Stimulated activated CD8-positive, alpha-beta memory T cell treated with anti-CD3 and anti-CD28 coated beads, Interleukin-4, amount 100 ng/mL, for 4 hours (primary cell): ENCODE measurements around the gene RPS15A.

ENCODE experiments used
- DNase-seq, 2 donors: peaks; one replicate each; pipeline ENCODE4 v3.0.0-alpha.2; 2020; ENCODE audit warnings: low read depth in 2 of 2, low spot score in 1 of 2

RPS15A gene

GRCh38 chr16:18789850-18790706 lies at the start of gene RPS15A:
TSS of gene RPS15A (minus strand) at chr16:18790334. CDS start at chr16:18789113, 1,221 bp downstream.
- peak; percentile 77 to 87 for DNase-seq

GRCh38 chr16:18839555-18839954 lies 49.4 kb upstream of the RPS15A start:
- DNase-seq = no peak

DNA sequence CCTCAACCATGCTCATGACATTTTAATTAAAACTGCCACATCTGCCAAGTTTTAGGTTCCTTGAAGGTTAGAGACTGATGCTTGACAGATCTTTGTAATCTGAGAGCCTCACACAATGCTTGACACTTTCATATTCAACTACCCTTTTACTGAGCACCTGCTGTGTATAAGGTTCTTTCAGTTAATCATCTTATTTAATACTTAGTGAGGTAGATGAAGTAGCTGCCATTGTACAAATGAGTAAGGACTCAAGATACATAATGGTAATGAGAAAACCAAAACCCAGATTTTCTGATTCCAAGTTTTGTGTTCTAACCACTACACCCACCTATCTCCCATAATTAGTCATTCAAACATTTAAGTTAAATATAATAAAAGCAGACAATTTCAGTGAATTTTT lies 46.6 kb upstream of the RPS15A start:
- no peak for DNase-seq

GRCh38 chr16:18834864-18835263 lies 44.7 kb upstream of the RPS15A start:
- DNase-seq = no peak

GRCh38 chr16:18833707-18834505 lies 43.8 kb upstream of the RPS15A start:
- DNase-seq = no peak

GRCh38 chr16:18832613-18833012 lies 42.5 kb upstream of the RPS15A start:
- DNase-seq = no peak

DNA sequence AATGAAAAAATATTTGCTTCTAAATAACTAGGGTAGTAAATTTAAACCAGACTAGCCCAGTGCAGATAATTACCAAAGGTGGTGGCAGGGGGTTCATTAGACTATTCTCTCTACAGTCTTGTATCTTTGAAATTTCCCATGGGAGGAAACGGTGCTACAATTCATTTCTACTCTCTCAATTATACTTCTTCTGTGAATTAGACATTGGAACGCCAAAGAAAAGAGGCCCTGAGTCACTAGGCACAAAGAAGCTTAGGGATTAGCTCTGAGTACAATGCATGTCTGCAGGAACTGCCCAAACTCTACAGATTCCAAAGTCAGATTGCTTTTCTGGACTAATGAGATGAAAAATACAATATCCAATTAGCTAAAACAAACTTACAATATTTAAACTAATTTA lies 41.9 kb upstream of the RPS15A start:
- no peak for DNase-seq

DNA sequence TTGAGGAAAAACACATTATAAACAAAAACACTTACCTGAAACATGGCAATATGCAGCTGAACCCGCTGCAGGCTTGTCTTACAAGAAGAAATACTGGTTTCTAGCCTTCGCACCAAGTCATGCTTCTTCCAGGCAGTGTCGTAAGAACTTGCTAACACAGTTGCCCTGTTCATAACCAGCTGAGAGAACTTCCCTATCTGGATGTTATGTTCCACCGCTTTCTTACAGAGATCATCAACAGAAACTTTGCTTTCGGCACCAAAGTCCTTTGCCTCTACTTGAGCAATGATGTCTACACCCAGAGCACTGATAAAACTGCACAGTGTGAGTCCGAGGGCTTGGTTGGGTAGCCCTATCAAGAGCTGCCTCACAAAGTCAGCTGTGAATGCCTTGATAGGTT lies 39.1 kb upstream of the RPS15A start:
- no peak for DNase-seq

GRCh38 chr16:18827890-18828289 lies 37.8 kb upstream of the RPS15A start:
- DNase-seq = no peak

GRCh38 chr16:18816286-18816685 lies 26.2 kb upstream of the RPS15A start:
- DNase-seq = no peak

GRCh38 chr16:18811925-18812324 lies 21.8 kb upstream of the RPS15A start:
- no peak for DNase-seq

DNA sequence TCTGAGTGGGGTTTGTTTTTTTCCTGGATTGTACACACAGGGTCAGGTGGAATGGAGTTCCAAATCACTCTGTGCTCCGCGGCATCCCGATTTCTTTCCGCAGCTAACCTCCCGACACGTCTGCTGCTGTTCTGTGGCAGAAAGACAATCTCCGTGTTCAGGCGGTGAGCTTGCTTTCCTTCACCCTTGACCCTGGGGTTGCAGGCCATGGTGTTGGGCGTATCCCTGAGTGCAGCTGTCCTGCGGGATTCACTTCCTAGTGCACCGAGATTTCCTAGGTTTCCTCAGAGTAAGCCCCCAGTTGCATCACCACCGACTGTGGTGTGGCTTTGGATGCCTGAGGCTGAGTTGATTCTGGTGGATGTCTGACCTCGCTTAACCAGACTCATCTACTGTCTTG lies 19.0 kb upstream of the RPS15A start:
- no peak for DNase-seq

DNA sequence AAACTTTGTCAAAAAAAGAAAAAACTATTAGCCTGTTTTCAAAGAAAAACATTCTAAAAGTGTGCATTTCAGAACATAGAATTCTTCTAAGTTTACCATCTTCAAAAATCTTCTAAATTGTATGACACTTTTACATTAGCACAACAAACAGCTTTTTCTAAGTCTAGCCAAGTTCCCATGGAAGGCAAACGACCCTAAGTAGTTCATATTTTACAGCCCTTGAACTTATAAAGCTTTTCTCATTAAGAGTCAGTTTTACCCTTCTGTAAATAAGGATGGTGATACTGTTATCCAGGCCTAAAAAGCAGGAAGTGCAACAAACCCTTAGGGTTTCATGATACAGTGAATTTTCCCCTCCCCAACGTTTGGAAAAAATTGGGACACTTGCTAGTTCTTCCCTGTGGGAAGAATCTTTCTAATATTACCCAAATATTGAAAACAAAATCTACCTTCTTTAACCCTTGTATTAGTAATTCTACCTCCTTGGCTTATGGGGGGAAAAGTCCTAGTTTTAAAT lies 15.2 kb upstream of the RPS15A start:
- no peak for DNase-seq

DNA sequence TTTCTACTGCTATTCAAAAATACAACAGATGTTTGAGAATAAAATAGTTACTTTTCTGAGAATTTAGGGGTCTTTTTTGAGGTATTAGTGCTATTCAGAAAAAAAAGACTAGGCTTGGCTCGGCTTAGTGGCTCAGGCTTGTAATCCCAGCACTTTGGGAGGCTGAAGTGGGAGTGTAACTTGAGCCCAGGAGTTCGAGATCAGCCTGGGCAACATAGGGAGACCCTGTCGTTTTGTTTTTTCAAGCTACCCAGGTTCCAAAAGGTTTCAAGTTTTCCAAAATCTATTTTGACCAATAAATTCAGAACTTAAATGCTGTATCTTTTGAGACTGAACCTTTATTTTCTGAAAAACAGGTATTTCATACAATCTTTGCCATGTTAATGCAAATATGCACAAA lies 14.4 kb upstream of the RPS15A start:
- DNase-seq = no peak

- DNase-seq = no peak
These were observed 13.7 kb upstream of the RPS15A start for GRCh38 chr16:18803569-18804462.

GRCh38 chr16:18802767-18803343 lies 12.7 kb upstream of the RPS15A start:
- DNase-seq = no peak

GRCh38 chr16:18801145-18801972 lies 11.2 kb upstream of the RPS15A start, which contains the start of gene ARL6IP1:
TSS of gene ARL6IP1 (minus strand) at chr16:18801549. CDS start at chr16:18801466, 83 bp downstream.
- peak; percentile 94 to 98 for DNase-seq

DNA sequence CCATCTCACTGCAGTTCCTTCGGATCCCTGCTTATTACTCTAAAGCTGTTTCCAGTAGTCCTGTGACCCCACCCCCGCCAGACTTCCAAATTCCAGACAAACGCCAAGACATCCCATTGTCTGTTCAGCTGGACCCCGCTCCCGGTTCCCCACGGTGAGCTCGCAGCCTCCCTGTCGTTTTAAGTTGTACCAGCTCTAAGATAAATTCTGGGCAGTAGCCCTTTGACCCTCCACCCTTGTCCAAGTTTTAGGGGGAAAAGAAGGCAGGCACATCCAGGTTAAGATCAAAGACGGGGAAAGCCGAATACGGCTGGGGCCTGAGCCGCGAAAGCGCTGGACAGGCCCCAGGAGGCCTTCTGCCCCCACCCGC lies 10.6 kb upstream of the RPS15A start:
- DNase-seq = no peak

DNA sequence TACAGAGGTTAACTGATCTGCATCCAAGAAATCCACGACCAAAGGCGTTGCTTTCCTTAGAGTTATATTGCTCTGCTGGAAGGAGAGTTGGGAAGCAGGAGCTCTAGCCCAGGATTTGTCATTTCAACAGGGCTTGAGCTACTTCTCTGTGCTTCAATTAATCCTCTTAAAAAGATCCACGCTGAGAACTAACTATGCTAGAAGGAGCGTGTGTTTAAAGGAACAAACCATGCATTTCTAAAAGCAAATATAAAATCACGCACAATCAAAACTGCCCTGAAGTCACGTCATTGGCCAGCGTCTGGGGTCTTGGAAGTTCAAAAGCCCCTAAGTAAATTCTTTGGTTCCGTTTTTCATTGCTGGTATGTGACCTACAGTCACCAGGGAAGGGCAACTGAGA lies 10.2 kb upstream of the RPS15A start:
- no peak for DNase-seq

DNA sequence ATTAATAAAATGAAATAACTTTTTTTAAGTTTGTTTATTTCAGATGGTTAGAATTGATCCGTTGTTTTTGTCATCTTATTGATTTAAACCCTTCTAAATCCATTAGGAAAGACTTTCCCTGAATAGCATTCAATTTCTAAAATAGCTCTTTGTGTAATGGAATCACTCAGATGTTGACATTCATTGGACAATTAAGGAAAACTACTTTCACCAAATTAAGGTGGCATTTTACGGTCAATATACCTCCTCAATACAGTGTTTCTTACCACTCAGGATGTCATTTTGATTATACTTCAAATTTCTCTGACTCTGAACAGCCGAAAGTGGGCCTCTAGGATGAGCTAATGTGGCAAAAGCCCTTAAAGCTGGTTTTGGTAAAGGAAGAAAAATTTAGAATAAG lies 9.4 kb upstream of the RPS15A start:
- no peak for DNase-seq
